Caco-2 (cell line): ENCODE measurements around the gene PPP2R5C. TPM values are rescaled to one million over a fixed set of nuclear protein-coding genes. Genes with fewer than 3 reads are reported as not detected.
A peak's percentile ranks its signal among the peaks of the same experiment; 100 is the strongest.

Experiments
- BruUV-seq: library from RNA; stranded (reverse); fragments of 400-500 nt; replicated peaks from 2 replicates; lab custom pipeline; 2021; lab: Mats Ljungman, UMichigan
- CTCF ChIA-PET: fragments of 300-600 bp; sonication (Branson Sonifier 250); formaldehyde crosslinking; loops from one replicate; lab custom pipeline; 2022; ENCODE audit warnings: antibody characterized with exemption; lab: Charles Lee
- POLR2A ChIA-PET: fragments of 300-600 bp; sonication (Branson Sonifier 250); formaldehyde crosslinking; loops from one replicate; lab custom pipeline; 2022; ENCODE audit warnings: antibody characterized with exemption; lab: Charles Lee
- DNase-seq, 2 experiments: peaks; one replicate each; pipeline versions ENCODE4 v3.0.0 to v3.0.0-alpha.2; 2020 to 2022
- H3K27me3 ChIP-seq: replicated peaks from 2 replicates; pipeline ENCODE4 v1.6.0; 2011; ENCODE audit warnings: low read length; ENCODE audit not compliant: control insufficient read depth, insufficient read depth
- H3K36me3 ChIP-seq: 2 replicates; pipeline ENCODE4 v1.5.1; 2011; ENCODE audit warnings: low read length; ENCODE audit not compliant: control insufficient read depth, insufficient read depth
- H3K4me1 ChIP-seq: fragments of 250-450 bp; sonication (Bioruptor Pico); 2 replicates; pipeline ENCODE4 v1.5.1; 2020; ENCODE audit warnings: mild to moderate bottlenecking
- H3K4me3 ChIP-seq: 2 replicates; pipeline ENCODE4 v1.5.1; 2011; ENCODE audit warnings: low read depth, mild to moderate bottlenecking, control low read depth, low read length
- H3K9me3 ChIP-seq: fragments of 250-450 bp; sonication (Bioruptor Pico); 2 replicates; pipeline ENCODE4 v1.5.1; 2020; ENCODE audit warnings: mild to moderate bottlenecking, moderate library complexity
- H3K27ac Mint-ChIP-seq: one replicate; pipeline ENCODE4 v1.8.0; 2022; ENCODE audit warnings: mixed read lengths; ENCODE audit not compliant: unreplicated experiment
- H3K27me3 Mint-ChIP-seq: one replicate; pipeline ENCODE4 v1.8.0; 2022; ENCODE audit warnings: mixed read lengths; ENCODE audit not compliant: insufficient read depth, unreplicated experiment
- H3K36me3 Mint-ChIP-seq: one replicate; pipeline ENCODE4 v1.8.0; 2022; ENCODE audit warnings: mild to moderate bottlenecking, mixed read lengths; ENCODE audit not compliant: insufficient read depth, unreplicated experiment
- H3K4me1 Mint-ChIP-seq: one replicate; pipeline ENCODE4 v1.8.0; 2022; ENCODE audit warnings: low read depth, mixed read lengths; ENCODE audit not compliant: unreplicated experiment
- H3K4me3 Mint-ChIP-seq: one replicate; pipeline ENCODE4 v1.8.0; 2022; ENCODE audit warnings: mild to moderate bottlenecking, moderate library complexity, mixed read lengths; ENCODE audit not compliant: unreplicated experiment
- H3K9me3 Mint-ChIP-seq: one replicate; pipeline ENCODE4 v1.8.0; 2022; ENCODE audit warnings: mixed read lengths; ENCODE audit not compliant: unreplicated experiment
- CTCF ChIP-seq, 2 experiments: fragments of 200-600 bp in 1 of 2; IDR thresholded peaks; 1 replicate in 1 of 2; 2 replicates in 1 of 2; pipeline versions ENCODE4 v1.5.1 to v1.8.0; 2011 to 2022; ENCODE audit warnings: antibody characterized with exemption in 1 of 2, control low read depth in 1 of 2, inconsistent platforms in 1 of 2, low read depth in 1 of 2, low read length in 1 of 2, mild to moderate bottlenecking in 1 of 2, moderate library complexity in 1 of 2; ENCODE audit not compliant: insufficient read depth in 1 of 2, severe bottlenecking in 1 of 2, unreplicated experiment in 1 of 2
- intact Hi-C: fragments of 100-400 bp; cut with micrococcal nuclease; formaldehyde crosslinking; loops from one replicate; pipeline ENCODE4 v1.10.0; 2022; ENCODE audit not compliant: unreplicated experiment
- total RNA-seq: library from RNA; stranded (reverse); gene quantifications from 2 replicates; pipeline ENCODE4 v1.2.3, GENCODE V29; 2022

Gene PPP2R5C
- total RNA-seq, 1 experiment from 2014 or later: 97.5 TPM

GRCh38 chr14:101730626-101731186, 30.8 kb upstream of the PPP2R5C start:
- no peaks in the 10 kb centered on the region for H3K27me3 Mint-ChIP-seq
- peaks cover 11% of the 10 kb centered on the region for H3K9me3 Mint-ChIP-seq
- Histone ChIP-seq H3K36me3 (no peaks in the 10 kb centered on the region), H3K4me1 (peaks cover 13% of the 10 kb centered on the region; the same call in 1 of the 2 replicates), H3K27me3 (no peaks in the 10 kb centered on the region), H3K9me3 (no peaks in the 10 kb centered on the region), H3K4me3 (no peak overlapping the region)
- peak overlapping the region; percentile 90 for H3K27ac Mint-ChIP-seq
- ChIA-PET CTCF (interaction anchor here (0.7 to 1.2 kb wide), 3 partner anchors 24 to 963 kb away, joined by 3 to 5 read pairs (median 4); no protein-coding TSS in a partner anchor), POLR2A (interaction anchor here (0.7 to 1.4 kb wide), 2 partner anchors 30 to 79 kb away, joined by 4 to 5 read pairs; no protein-coding TSS in a partner anchor)
- DNase-seq: no peak
- H3K4me3 Mint-ChIP-seq: peak overlapping the region; percentile 66
- H3K36me3 Mint-ChIP-seq: no peaks in the 10 kb centered on the region
- no peak for TF ChIP-seq CTCF (IDR thresholded peaks at IDR 0.05; ENCODE audit: insufficient read depth in 1 of 2, low read depth in 1 of 2, low read length in 1 of 2, severe bottlenecking in 1 of 2, unreplicated experiment in 1 of 2)
- TSS peak; percentile 35 for BruUV-seq
- intact Hi-C loops: no loop called here
- H3K4me1 Mint-ChIP-seq: no peaks in the 10 kb centered on the region

GRCh38 chr14:101731187-101732080, 30.1 kb upstream of the PPP2R5C start:
- H3K4me3 Mint-ChIP-seq: peak overlapping the region; percentile 66
- intact Hi-C loops: no loop called here
- TSS peak; percentile 75 for BruUV-seq

More at GRCh38 chr14:101731187-101732080, 30.1 kb upstream of the PPP2R5C start:
- Mint-ChIP-seq H3K27me3 (no peaks in the 10 kb centered on the region), H3K9me3 (peaks cover 11% of the 10 kb centered on the region), H3K27ac (peak overlapping the region; percentile 90), H3K36me3 (no peaks in the 10 kb centered on the region), H3K4me1 (no peaks in the 10 kb centered on the region)
- H3K9me3 ChIP-seq: no peaks in the 10 kb centered on the region
- ChIA-PET POLR2A (interaction anchor here (0.7 to 1.4 kb wide), 2 partner anchors 29 to 78 kb away, joined by 4 to 5 read pairs; no protein-coding TSS in a partner anchor), CTCF (interaction anchor here (1.0 to 1.2 kb wide), 2 partner anchors 24 to 29 kb away, joined by 4 to 5 read pairs; no protein-coding TSS in a partner anchor)
- TF ChIP-seq CTCF (IDR thresholded peaks at IDR 0.05; ENCODE audit: insufficient read depth in 1 of 2, low read depth in 1 of 2, low read length in 1 of 2, severe bottlenecking in 1 of 2, unreplicated experiment in 1 of 2): no peak
- peak; percentile 67 to 84 for DNase-seq
- H3K4me3 ChIP-seq: 0 out of 2 replicates have a peak overlapping the region, but pooled peaks have one; percentile 2
- peaks cover 13% of the 10 kb centered on the region; the same call in 1 of the 2 replicates for H3K4me1 ChIP-seq
- no peaks in the 10 kb centered on the region for H3K36me3 ChIP-seq
- H3K27me3 ChIP-seq: no peaks in the 10 kb centered on the region
